K562 (cell line): ENCODE measurements around the gene ATG12. TPM values are rescaled to one million over a fixed set of nuclear protein-coding genes. Genes with fewer than 3 reads are reported as not detected.

Experiments used
- CEBPG ChIP-seq, 3 experiments: fragments of 200-800 bp in 1 of 3; sonication (Bioruptor generic) in 1 of 3; sonication (generic) in 1 of 3; formaldehyde crosslinking in 1 of 3; IDR thresholded peaks in 2 of 3; conservative IDR thresholded peaks in 1 of 3; 2 replicates each; pipeline versions ENCODE4 v1.6.1 to v1.8.0; 2016 to 2022; ENCODE audit warnings: missing compliant biosample characterization in 2 of 3, missing genetic modification characterization in 2 of 3, mild to moderate bottlenecking in 1 of 3, missing genetic modification reagents in 1 of 3
- CLOCK ChIP-seq: fragments of 250-450 bp; sonication (Bioruptor Pico); IDR thresholded peaks from 2 replicates; pipeline ENCODE4 v1.4.0; 2020; ENCODE audit warnings: mild to moderate bottlenecking, moderate library complexity, borderline replicate concordance
- CSDE1 ChIP-seq, 2 experiments: fragments of 450-650 bp; IDR thresholded peaks; 2 replicates each; pipeline ENCODE4 v1.6.1; 2016; ENCODE audit warnings: mild to moderate bottlenecking in 1 of 2
- EHMT2 ChIP-seq: fragments of 450-650 bp; IDR thresholded peaks from 2 replicates; pipeline ENCODE4 v1.6.1; 2018; ENCODE audit warnings: antibody characterized with exemption
- KDM1A ChIP-seq, 2 experiments: fragments of 450-650 bp; IDR thresholded peaks; 2 replicates each; pipeline ENCODE4 v1.6.1; 2016; ENCODE audit warnings: mild to moderate bottlenecking in 2 of 2
- MGA ChIP-seq: fragments of 450-650 bp; IDR thresholded peaks from 2 replicates; pipeline ENCODE4 v1.6.1; 2016; ENCODE audit warnings: mild to moderate bottlenecking, moderate library complexity
- NR3C1 ChIP-seq: sonication (generic); formaldehyde crosslinking; IDR thresholded peaks from 2 replicates; pipeline ENCODE4 v1.8.1; 2022; ENCODE audit warnings: missing genetic modification reagents
- SMAD3 ChIP-seq: fragments of 450-650 bp; formaldehyde crosslinking; conservative IDR thresholded peaks from 2 replicates; pipeline ENCODE4 v1.4.0; 2020; ENCODE audit warnings: mild to moderate bottlenecking
- SRF ChIP-seq, 2 experiments: fragments of 250-450, 450-650 bp in 1 of 2; sonication (Bioruptor Pico) in 1 of 2; sonication (generic) in 1 of 2; formaldehyde crosslinking; IDR thresholded peaks; 2 replicates each; pipeline versions ENCODE4 v1.5.0 to v1.5.1; 2020 to 2022; ENCODE audit warnings: mild to moderate bottlenecking in 1 of 2, missing genetic modification reagents in 1 of 2
- USF1 ChIP-seq: sonication (generic); formaldehyde crosslinking; IDR thresholded peaks from 2 replicates; pipeline ENCODE4 v1.9.0; 2022; ENCODE audit warnings: mild to moderate bottlenecking, missing genetic modification reagents
- ZNF143 ChIP-seq: sonication (generic); formaldehyde crosslinking; IDR thresholded peaks from 2 replicates; pipeline ENCODE4 v1.9.0; 2022; ENCODE audit warnings: mild to moderate bottlenecking, missing genetic modification reagents
- polyA plus RNA-seq, 8 experiments: library from polyadenylated mRNA; depleted of rRNA in 4 of 8; stranded (reverse) in 5 of 8; unstranded in 3 of 8; fragments of >200 nt; fragmentation: Nextera tagmentation in 2 of 8; fragmentation: Illumina TruSeq in 1 of 8; extraction: Ambion mirVana in 2 of 8; extraction: Trizol in 1 of 8; gene quantifications; 2 replicates each; pipeline versions ENCODE4 v1.2.1 to v1.2.3, GENCODE V29; 2011 to 2014; ENCODE audit warnings: inconsistent platforms in 1 of 8, missing spikeins in 1 of 8
- total RNA-seq, 7 experiments: library from RNA; depleted of rRNA in 6 of 7; stranded (reverse); fragments of >200 nt in 6 of 7; fragmentation: Illumina TruSeq in 2 of 7; extraction: Trizol in 2 of 7; gene quantifications; 2 replicates each; pipeline versions ENCODE4 v1.2.1 to v1.2.3, GENCODE V29; 2011 to 2021; ENCODE audit warnings: low replicate concordance in 1 of 7

Gene ATG12
- total and polyA plus RNA-seq, 9 of the 15 experiments (the other 6 are each of a cell fraction or from before 2014, with no cell fraction given), result 21.6 to 132 (median 61.3) TPM

GRCh38 chr5:115841382-115842088, at the start of gene ATG12, which contains the start of gene AP3S1 (continued):
- TF ChIP-seq MGA (peak; percentile 95), NR3C1 (CRISPR knock-in tag) (no peak; the same call in 1 of the 2 replicates), SRF (CRISPR knock-in tag; IDR thresholded peaks at IDR 0.05) (no peak; a peak in 1 of 4 replicates), KDM1A (IDR thresholded peaks at IDR 0.05) (no peak), EHMT2 (no peak), CEBPG (CRISPR knock-in tag; IDR thresholded peaks at IDR 0.05) (no peak; the same call in 1 of the 2 replicates), CEBPG (tag; conservative IDR thresholded peaks at IDR 0.05 in 1 of 2, IDR thresholded peaks at IDR 0.05 in 1 of 2) (0 out of 4 replicates have a peak, but pooled peaks of 1 of the 2 experiments have one; percentile 19), USF1 (CRISPR knock-in tag) (peak; percentile 16; the same call in 1 of the 2 replicates), CLOCK (no peak), SMAD3 (no peak), CSDE1 (IDR thresholded peaks at IDR 0.05) (peak in 1 of 2 experiments; percentile 70; a peak in 1 of 4 replicates), ZNF143 (CRISPR knock-in tag) (no peak)
